ENCODE measurements around the gene MOV10L1. TPM values are rescaled to one million over a fixed set of nuclear protein-coding genes. Genes with fewer than 3 reads are reported as not detected.

MOV10L1 gene
- total RNA-seq, result 5.5 and 5.7 TPM in 2 replicates

DNA sequence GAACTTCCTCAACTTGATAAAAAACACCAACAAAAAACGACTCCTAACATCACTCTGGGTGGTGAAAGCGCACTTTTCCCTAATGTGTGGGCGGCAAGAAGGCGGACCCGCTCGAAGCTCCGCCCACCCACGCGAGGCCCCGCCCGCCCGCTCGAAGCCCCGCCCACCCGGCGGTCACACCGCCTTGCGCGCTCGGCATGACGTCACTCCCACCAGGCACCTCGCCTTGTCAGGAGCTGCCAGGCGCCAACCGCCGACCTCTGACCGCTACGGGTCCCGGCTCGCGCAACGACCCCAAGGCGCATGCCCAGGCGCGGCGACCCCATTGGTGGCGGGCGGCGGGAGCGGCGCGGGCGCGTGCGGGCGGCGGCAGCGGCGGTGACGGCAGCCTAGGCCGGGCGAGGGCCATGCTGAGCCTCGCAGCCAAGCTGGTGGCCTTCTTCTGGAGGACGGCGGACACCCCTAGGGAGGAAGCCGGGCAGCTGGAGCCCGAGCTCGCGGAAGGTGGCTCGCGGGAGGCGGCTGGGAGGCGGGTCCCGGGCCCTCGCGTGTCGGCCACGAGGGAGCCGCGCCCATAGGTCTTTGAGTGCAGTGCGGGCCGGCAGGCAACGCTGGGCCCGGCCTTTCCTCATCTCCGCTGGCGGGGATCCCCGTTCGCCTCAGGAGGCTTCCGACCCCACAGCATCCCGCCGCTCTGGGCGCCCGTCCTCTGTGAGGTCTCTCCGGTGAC lies at the start of gene MOV10L1:
MOV10L1 (plus strand) TSS at position 325 of the 730 bp plus-strand sequence; CDS start at position 408, 83 bp downstream.

DNA sequence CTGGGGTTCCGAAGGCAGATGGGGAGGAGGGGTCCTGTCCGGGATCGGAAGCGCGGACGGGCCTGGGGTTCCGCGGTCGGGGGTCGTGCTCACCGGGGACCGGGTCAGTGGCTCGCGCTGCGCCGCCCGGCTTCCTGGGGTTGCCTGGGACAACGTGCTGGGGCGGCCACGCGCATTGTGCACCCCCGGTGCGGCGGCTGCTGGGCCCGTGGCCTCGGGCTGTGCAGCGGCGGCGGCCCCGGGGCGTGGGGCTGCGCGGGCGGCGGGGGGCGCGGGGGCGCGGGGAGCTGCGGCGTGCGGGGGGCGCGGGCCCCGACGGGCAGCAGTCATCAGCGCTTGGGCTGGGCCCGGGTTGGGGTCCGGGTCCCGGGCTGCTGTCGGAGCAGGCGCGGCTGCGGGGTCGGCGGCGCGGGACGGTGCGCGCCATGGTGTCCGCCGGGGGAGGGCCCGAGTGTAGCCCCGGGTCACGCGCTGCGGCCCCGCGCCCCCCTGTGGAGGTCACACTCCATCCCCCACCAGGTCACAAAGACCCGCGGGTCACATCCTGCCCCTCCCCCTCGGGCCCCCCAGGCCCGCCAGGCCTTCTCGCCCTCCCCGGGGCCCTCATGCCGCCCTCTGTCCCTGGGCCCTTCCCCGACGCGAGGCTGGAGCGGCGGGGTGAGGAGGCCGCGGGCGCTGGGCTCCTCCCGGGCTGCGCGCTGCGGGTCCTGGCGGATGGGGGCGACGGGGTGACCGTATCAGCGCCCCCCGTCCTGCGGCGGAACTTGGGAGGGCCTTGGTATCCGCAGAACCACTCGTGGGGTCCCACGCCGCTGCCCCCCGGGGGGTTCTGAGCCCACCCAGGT lies 31.5 kb upstream of the MOV10L1 start, which contains the start of gene TTLL8:
TTLL8 (minus strand) TSS at position 238 of the 845 bp plus-strand sequence.

GRCh38 chr22:50085211-50085972 lies 4.4 kb upstream of the MOV10L1 start, which contains the start of gene MLC1:
TSS of gene MLC1 (minus strand) at chr22:50085426. CDS start at chr22:50084902, 524 bp downstream.

DNA sequence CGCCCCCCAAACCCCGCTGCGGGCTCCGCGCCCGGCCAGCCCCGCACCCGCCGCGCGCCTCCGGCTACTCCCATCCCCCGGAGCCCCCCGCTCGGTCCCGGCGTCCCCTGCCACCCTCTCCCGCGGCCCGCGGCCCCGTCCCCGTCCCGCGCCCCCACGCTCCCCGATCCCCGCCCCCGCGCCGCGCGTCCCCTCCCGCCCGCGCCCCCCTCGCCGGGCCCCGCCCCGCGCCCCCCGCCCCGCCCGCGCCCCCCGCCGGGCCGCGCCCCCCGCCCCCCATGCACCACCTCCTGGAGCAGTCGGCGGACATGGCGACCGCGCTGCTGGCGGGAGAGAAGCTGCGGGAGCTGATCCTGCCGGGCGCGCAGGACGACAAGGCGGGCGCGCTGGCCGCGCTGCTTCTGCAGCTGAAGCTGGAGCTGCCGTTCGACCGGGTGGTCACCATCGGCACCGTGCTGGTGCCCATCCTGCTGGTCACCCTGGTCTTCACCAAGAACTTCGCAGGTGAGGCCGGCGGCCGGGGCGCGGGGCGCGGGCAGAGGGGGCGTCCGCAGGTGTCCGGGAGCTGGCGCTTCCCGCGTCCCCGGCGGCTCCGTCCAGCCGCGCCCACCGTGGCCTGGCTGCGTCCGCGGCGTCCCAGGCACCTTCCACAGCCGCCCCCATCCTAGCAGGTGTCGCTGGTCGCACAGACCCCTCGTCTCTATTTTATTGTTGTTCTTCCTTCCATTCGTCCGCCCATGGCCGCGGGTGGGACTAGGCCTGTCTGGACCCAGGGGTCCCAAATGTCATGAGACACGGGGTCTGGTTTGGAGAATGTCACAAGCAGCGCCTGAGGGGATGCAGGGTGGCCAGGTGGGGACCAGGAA lies 80.9 kb downstream of the MOV10L1 start, which contains the start of gene PANX2:
PANX2 (plus strand) TSS at position 279 of the 866 bp plus-strand sequence; CDS start at position 279, 0 bp downstream.

DNA sequence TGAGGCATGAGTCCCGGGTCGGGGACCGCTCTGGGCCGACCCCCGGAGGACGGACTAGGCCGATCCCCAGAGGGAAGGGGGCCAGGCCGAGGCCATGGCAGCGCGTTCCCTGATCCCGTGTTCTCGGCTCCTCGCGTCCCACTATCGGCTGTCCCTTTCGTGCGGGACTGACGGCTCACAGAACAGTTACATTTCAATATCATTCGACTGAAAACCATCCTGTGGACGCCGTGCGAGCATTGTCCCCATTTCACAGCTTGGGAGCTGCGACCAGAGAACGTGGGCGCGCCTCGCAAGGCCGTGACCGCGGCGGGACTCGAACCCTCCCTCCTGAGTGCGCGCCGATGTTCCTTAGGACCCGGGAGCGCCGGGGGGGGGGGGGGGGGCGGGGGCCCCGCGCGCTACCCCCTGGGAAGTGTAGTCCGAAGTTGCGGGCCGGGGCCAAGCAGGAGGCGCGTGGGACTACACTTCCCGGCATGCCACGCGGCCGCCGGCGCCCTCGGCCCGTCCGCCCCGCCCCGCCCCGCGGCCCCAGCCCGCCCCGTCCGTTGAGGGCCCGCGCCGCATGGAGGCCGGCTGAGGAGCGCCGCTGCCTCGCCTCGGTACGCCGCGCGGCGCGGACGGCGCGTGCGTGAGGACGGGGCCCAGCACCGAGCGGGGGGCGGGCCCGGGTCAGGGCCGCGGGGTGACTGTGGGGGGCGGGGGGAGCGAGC lies 95.7 kb downstream of the MOV10L1 start, which contains the start of gene TRABD:
TRABD (plus strand) TSS at position 539 of the 713 bp plus-strand sequence. CDS start 7,148 bp downstream, outside the sequence.

DNA sequence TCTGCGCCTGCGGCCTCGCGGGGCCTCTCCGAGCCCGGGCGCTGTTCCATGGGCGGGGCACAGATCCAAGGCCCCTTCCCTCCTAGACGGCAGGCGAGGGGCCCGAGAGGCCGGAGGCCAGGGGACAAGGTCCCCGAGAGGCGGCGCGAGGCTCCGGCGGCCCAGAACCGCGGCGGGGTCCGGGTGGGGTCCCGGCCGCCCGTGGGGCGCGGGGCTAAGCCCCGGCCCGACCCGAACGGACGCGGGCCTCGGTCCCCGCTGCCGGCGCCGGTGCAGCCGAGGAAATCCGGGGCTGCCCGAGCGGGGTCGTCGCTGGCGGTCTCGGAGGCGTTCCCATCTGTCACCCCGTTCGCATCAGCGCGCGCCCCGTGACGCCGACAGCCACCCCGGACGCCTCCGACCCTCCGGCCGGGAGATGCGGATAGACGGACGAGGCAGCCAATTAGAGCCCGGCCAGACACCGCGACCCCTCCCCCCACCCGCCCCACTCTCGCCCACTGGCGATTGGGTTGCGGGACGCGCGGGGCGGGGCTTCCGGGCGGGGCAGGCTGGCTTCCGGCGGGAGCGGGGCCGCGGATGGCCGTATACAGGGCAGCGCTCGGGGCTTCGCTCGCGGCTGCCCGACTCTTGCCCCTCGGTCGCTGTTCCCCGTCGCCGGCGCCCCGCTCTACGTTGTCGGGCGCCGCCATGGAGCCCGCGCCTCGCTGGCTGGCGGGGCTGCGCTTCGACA lies 110.8 kb downstream of the MOV10L1 start, which contains the start of gene SELENOO:
SELENOO (plus strand) TSS at position 551 of the 730 bp plus-strand sequence; CDS start at position 577, 26 bp downstream.

Other genes with a start within 250 kb of the MOV10L1 start
- 14.4 and 23.0 TPM in 2 replicates for gene ZBED4, start 236.2 kb upstream of the MOV10L1 start, total RNA-seq
- gene ALG12, start 171.6 kb upstream of the MOV10L1 start, total RNA-seq, result 28.3 and 54.3 TPM in 2 replicates
- 41.8 and 524 TPM in 2 replicates for gene CRELD2, start 171.4 kb upstream of the MOV10L1 start, total RNA-seq
- 42.2 and 52.5 TPM in 2 replicates for gene PIM3, start 129.2 kb upstream of the MOV10L1 start, total RNA-seq
- gene IL17REL, start 77.2 kb upstream of the MOV10L1 start, total RNA-seq, result not detected in 2 replicates
- gene TTLL8, start 31.7 kb upstream of the MOV10L1 start, total RNA-seq, result not detected in 2 replicates
- gene MLC1, start 4.6 kb upstream of the MOV10L1 start, total RNA-seq, result under 0.01 and 0.44 TPM in 2 replicates
- 0.86 and 3.7 TPM in 2 replicates for gene PANX2, start 80.7 kb downstream of the MOV10L1 start, total RNA-seq
- 47.1 and 71.3 TPM in 2 replicates for gene TRABD, start 95.9 kb downstream of the MOV10L1 start, total RNA-seq
- gene SELENOO, start 111.0 kb downstream of the MOV10L1 start, total RNA-seq, result 14.4 and 16.2 TPM in 2 replicates
- gene TUBGCP6, start 155.0 kb downstream of the MOV10L1 start, total RNA-seq, result 25.4 and 38.9 TPM in 2 replicates
- gene HDAC10, start 161.3 kb downstream of the MOV10L1 start, total RNA-seq, result 20.4 and 24.1 TPM in 2 replicates
- 41.5 and 55.6 TPM in 2 replicates for gene MAPK12, start 171.7 kb downstream of the MOV10L1 start, total RNA-seq
- 4.2 and 10.3 TPM in 2 replicates for gene MAPK11, start 180.4 kb downstream of the MOV10L1 start, total RNA-seq
- gene PLXNB2, start 217.6 kb downstream of the MOV10L1 start, total RNA-seq, result 174 and 339 TPM in 2 replicates
- 1.7 and 3.3 TPM in 2 replicates for gene DENND6B, start 237.0 kb downstream of the MOV10L1 start, total RNA-seq